Loucy (cell line): ENCODE measurements around the gene SCOC.

Experiments
- EZH2phosphoT487 ChIP-seq: fragments of 200-600 bp; IDR thresholded peaks from 2 replicates; pipeline ENCODE4 v1.6.1; 2018; ENCODE audit warnings: antibody characterized with exemption, mild to moderate bottlenecking, moderate library complexity, borderline replicate concordance
- TF ChIP-seq, protein P1 (sequence below): fragments of 200-600 bp; sonication (generic); conservative IDR thresholded peaks from 2 replicates; pipeline ENCODE4 v1.5.1; 2014; ENCODE audit warnings: mild to moderate bottlenecking, antibody characterized with exemption, low read length

DNA sequence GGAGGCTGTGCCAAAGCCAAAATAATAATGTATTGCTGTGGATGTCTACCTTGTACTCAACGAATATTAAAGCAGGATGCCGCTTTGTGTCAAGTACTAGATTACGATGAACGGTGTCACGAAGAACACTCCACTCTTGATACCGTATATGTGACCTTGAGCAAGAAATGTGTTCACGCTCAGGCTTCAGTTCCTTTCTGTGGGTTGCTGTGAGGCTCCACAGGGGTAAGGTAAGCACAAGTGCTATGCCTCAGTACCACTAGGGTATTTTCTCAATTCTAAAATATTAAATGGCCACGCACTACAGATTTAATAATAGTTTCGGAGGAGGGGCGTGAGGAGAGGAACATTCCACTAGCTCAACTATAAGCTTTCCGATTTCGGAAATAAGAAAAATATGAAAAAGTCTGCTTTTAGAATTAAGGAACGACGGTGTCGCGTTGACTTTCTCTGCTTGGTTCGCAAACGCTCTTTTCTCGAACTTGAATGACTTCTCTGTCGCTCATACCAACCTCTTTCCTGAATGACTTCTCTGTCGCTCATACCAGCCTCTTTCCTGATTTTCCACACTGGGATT is 607 bp upstream of the SCOC start:
- TF ChIP-seq, protein P1, sequence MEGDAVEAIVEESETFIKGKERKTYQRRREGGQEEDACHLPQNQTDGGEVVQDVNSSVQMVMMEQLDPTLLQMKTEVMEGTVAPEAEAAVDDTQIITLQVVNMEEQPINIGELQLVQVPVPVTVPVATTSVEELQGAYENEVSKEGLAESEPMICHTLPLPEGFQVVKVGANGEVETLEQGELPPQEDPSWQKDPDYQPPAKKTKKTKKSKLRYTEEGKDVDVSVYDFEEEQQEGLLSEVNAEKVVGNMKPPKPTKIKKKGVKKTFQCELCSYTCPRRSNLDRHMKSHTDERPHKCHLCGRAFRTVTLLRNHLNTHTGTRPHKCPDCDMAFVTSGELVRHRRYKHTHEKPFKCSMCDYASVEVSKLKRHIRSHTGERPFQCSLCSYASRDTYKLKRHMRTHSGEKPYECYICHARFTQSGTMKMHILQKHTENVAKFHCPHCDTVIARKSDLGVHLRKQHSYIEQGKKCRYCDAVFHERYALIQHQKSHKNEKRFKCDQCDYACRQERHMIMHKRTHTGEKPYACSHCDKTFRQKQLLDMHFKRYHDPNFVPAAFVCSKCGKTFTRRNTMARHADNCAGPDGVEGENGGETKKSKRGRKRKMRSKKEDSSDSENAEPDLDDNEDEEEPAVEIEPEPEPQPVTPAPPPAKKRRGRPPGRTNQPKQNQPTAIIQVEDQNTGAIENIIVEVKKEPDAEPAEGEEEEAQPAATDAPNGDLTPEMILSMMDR = peak; percentile 48
- TF ChIP-seq EZH2phosphoT487 = no peak
